HG03442 (cell line): ENCODE results near the gene ANKRD63.

Source experiments
- ATAC-seq: cut with Tn5 transposase; IDR thresholded peaks from one replicate; pipeline ENCODE4 v1.9.1; 2021; ENCODE audit warnings: mild to moderate bottlenecking, moderate library complexity; ENCODE audit not compliant: unreplicated experiment

The ANKRD63 gene

DNA sequence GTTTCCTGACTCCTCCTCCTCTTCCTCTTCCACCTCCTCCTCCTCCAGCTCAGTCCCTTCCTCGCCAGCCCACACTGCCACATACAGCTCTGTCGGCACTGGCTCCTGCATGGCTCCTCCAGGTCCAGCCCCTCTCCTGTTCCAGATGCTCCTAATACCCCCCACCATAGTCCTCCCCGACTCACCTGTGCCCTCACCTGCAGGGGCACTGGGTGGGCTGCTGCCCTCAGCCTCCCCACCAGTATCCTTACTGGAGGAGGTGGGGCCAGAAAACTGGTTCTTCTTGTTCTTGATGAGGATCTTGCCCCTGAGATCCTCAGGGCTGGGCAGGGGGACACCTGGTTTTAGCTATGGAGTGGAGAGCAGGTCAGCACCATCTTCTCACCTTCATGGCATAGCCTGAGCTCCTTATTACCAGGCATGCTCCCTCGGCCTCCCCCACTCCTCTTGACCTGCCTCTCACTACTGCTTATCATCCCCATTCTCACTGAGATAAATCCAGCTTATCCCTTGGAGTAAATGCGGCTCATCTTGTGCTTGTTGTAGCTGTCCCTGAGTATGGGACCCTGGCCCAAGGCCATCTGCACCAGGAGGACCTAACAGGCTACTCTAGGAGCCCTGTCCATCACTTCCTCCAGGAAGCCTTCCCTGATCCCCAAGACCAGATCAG is 13.8 kb upstream of the ANKRD63 start:
- no peak for ATAC-seq

- no peak for ATAC-seq
Observed at GRCh38 chr15:40295877-40296560, 13.2 kb upstream of the ANKRD63 start.

GRCh38 chr15:40295297-40295696 is 12.4 kb upstream of the ANKRD63 start:
- ATAC-seq: no peak

DNA sequence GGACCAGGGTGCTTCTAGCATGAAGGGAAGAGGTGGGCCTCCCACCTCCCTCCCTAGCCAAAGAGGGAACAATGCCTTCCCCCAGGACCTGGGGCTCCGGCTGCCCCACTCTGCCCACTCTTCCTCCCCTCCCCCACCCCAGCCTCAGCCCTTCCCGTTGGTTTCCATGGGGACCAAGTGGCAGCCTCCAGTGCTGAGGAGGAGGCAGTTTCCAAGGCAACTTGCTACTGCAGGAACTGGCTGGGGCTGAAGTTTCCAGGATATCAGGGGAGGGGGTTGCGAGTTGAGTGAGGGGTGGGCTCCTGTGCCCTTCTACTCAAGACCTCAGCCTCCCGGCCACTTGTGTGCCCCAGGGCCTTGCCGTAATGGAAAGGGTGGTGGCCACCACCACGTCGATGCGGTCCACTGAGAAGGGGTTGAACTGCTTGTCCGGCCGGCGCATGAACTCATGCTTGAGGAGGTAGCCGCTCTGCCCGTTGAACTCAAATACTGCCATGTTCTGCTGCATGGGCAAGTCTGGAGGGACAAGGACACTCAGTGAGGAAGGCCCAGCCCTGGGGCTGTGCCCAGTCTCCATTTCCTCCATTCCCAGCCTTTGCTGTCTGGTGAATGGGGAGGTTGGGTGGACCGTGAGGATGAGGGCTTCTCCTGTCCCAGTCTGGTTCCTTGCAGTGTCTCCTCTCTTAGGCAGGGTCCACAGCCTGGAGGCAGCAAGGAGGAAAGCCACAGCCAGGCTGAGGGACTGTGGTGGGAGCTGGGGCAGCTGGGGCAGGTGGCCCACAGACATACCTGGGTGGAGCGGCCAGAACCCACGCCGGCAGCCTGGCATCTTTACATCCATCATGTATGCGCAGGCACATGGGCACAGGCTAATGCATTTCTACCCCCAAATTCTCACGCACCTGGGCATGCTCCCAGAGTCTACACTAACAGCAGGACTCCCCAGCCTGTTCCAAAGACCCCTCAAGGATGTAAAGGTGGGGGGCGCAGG is 11.3 kb upstream of the ANKRD63 start:
- no peak for ATAC-seq

- ATAC-seq: no peak
Observed at GRCh38 chr15:40293006-40293405, 10.1 kb upstream of the ANKRD63 start.

DNA sequence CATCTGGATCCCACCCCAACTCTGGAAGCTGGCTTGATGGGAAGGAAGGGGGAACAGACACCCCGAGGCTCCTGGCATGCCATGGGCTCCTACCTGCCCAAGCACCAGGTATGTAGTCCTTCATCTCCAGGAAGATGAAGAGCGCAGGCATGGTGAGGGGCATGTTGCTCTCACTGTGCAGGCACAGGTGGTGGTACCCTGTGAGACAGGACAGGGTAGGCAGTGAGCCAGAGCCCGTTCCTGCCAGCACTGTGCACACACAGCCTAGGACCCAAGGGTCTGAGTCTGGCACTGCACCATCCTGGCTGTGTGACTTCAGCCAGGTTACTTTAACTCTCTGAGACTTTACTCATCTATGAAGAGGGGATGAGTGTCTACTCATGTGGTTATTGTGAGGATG is 9.4 kb upstream of the ANKRD63 start:
- no peak for ATAC-seq

GRCh38 chr15:40290918-40291574 is 8.2 kb upstream of the ANKRD63 start:
- no peak for ATAC-seq

- no peak for ATAC-seq
Observed at GRCh38 chr15:40290545-40290917, 7.7 kb upstream of the ANKRD63 start.

- no peak for ATAC-seq
Observed at GRCh38 chr15:40289140-40289775, 6.4 kb upstream of the ANKRD63 start.

DNA sequence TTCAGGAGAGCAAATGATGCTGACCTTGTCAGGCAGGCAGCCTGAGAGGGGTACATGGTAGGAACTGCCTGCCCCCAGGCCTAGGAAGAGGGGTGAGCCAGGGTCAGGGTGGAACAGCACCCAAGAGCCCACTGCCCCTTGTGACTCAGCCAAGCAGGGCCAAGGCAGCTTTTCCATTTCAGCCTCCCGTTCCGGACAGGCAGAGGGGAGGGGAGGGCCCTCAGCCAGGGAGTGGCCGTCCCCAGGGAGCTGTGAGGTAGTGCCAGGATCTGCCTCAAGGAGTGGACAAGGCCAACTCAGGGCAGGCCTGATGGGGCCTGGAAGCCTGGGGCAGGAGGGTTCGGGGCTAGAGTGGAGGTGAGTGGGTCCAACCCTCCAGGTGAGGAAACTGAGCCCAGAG is 5.1 kb upstream of the ANKRD63 start:
- ATAC-seq: no peak

GRCh38 chr15:40287505-40287904 is 4.6 kb upstream of the ANKRD63 start:
- no peak for ATAC-seq

- ATAC-seq: no peak
Observed at GRCh38 chr15:40286794-40287193, 3.9 kb upstream of the ANKRD63 start.

DNA sequence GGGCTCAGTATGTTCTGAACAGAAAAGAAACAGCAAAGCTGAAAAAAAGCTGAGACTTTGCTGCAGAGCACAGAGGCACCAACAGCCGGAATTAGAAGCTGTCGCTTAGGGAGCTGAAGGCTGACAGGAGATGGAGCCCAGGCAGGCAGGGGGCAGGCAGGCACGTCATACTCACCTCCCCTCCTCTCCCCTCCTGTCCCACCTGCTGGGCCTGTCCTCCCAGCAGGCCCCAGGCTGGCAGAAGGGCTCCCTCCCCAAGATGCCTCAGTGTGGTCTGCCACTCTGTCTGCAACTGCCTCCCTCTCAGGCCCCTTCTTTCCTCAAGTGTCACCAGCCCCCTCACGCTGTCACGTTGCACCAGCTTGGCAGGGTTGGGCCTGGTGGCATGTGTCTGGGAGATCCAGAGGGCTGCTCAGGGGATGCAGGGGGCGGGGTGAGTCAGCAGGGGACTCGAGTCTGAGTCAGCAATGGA is 3.2 kb upstream of the ANKRD63 start:
- no peak for ATAC-seq

- ATAC-seq: no peak
Observed at GRCh38 chr15:40285554-40286011, 2.7 kb upstream of the ANKRD63 start.

DNA sequence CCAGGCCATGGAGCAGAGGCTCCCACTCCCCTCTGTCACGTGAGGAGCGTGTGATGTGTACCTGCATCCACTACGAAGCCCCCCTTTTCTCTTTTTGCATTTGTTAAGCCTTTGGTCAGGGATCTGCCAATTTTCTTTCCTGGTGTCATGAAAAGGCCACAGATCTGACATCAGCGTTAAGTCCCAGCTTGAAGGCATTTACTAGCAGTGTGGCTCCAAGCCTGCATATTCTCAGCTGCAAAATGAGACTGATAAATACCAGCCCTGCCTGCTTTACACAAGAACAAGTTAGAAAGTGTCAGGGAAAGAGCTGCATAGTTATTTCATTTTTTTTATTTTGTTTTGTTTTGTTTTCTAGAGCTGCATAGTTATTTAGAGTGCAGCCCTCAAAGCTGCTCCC is 2.3 kb upstream of the ANKRD63 start:
- no peak for ATAC-seq

- no peak for ATAC-seq
Observed at GRCh38 chr15:40283615-40284300, 894 bp upstream of the ANKRD63 start.

- no peak for ATAC-seq
Observed at GRCh38 chr15:40282147-40282868, 556 bp downstream of the ANKRD63 start.

DNA sequence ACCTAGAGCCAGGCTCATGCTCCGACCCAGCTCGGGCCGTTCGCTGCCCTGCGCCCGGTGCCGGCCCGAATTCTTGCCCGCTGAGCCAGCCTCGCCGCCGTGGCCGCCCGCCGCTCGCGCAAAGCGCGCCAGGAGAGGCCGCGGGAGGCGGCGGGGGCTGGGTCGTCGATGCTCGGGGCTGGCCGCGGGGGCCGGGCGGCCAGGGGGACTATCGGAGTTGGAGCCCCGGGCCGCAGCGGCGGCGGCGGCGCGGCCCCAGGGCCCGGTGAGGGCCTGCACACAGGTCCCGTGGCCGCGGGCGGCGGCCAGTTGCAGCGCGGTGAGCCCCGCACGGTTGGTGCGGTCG is 1.1 kb downstream of the ANKRD63 start:
- ATAC-seq: no peak
